Upper lobe of left lung (tissue), 6 donors: ENCODE measurements around the gene TSHZ2. TPM values are rescaled to one million over a fixed set of nuclear protein-coding genes. Genes with fewer than 3 reads are reported as not detected.

Experiments
- ATAC-seq, 2 donors: fragments of 200-7000 bp; cut with Tn5 transposase; one replicate each; pipeline ENCODE4 v1.9.1; 2022; ENCODE audit warnings: mild to moderate bottlenecking in 2 of 2, moderate library complexity in 2 of 2; ENCODE audit not compliant: low FRiP score in 2 of 2
- DNase-seq, 2 donors: peaks; one replicate each; pipeline ENCODE4 v3.0.0-alpha.2; 2019 to 2020
- H3K27ac ChIP-seq, 4 donors: fragments of 200-600 bp; sonication (generic); one replicate each; pipeline ENCODE4 v1.5.1; 2016 to 2019
- H3K27me3 ChIP-seq, 4 donors: fragments of 200-600 bp; sonication (generic); one replicate each; pipeline ENCODE4 v1.5.1; 2017 to 2019
- H3K36me3 ChIP-seq, 4 donors: fragments of 200-600 bp; sonication (generic); one replicate each; pipeline ENCODE4 v1.5.1; 2016 to 2019
- H3K4me1 ChIP-seq, 4 donors: fragments of 200-600 bp; sonication (generic); one replicate each; pipeline ENCODE4 v1.5.1; 2018 to 2019
- H3K4me3 ChIP-seq, 4 donors: fragments of 200-600 bp; sonication (generic); one replicate each; pipeline ENCODE4 v1.5.1; 2017 to 2019; ENCODE audit warnings: mild to moderate bottlenecking in 2 of 4, moderate library complexity in 1 of 4
- H3K9me3 ChIP-seq, 4 donors: fragments of 200-600 bp; sonication (generic); one replicate each; pipeline ENCODE4 v1.5.1; 2018 to 2019
- EP300 ChIP-seq, 4 donors: sonication (generic); formaldehyde crosslinking; IDR thresholded peaks; one replicate each; pipeline ENCODE4 v1.5.1; 2017; ENCODE audit warnings: antibody characterized with exemption in 4 of 4, control low read depth in 2 of 4
- POLR2A ChIP-seq, 4 donors: fragments of 450-650 bp; IDR thresholded peaks; one replicate each; pipeline ENCODE4 v1.5.1; 2016 to 2017; ENCODE audit warnings: antibody characterized with exemption in 4 of 4, mild to moderate bottlenecking in 2 of 4
- POLR2AphosphoS5 ChIP-seq, 2 donors: sonication (generic); formaldehyde crosslinking; IDR thresholded peaks; one replicate each; pipeline ENCODE4 v1.5.1; 2017; ENCODE audit warnings: antibody characterized with exemption in 2 of 2
- WGBS, 2 donors: methylation state at CpG; one replicate each; pipeline ENCODE4 v1.1.5; 2017 to 2018; 5-methylcytosine and 5-hydroxymethylcytosine counted together
- total RNA-seq, 6 donors: library from RNA; depleted of rRNA in 4 of 6; stranded (reverse); fragments of >200 nt in 4 of 6; gene quantifications; one replicate each; pipeline versions ENCODE4 v1.1.0 to v1.2.1, GENCODE V29; 2016 to 2021
- TF ChIP-seq, protein P1 (sequence below), 6 experiments: fragments of 450-650 bp in 4 of 6; fragments of 200-600 bp in 2 of 6; sonication (generic) in 2 of 6; IDR thresholded peaks; one replicate each; pipeline ENCODE4 v1.5.1; 2016 to 2019; ENCODE audit warnings: antibody characterized with exemption in 6 of 6
- donor health status: DM: no; HTN: no; CAD: no; lungs with moderate emphysema.
- donor health status: DM: no; HTN: yes; CAD: no; lungs with severe emphysema.

TSHZ2 gene
- total RNA-seq, 6 donors from 2014 or later: 1.8 to 10.0 (median 3.2) TPM

DNA sequence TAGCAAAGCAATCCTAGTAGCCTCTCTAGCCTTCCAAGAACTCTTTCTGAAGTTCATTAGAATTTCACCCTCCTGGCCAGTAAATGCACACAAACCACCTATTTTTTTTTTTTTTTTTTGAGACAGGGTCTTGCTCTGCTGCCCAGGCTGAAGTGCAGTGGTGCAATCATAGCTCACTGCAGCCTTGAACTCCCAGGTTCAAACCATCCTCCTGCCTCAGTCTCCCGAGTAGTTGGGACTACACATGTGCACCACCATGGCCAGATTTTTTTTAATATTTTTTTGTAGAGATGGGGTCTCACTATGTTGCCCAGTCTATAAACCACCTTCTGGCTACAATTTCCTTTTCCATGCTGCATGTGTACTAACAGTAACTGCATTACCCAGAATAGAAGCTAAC, 320.2 kb downstream of the TSHZ2 start:
- DNase-seq (no peak), ATAC-seq (no peak)
- 85 to 100% methylated on average over 1 of the region's 1 CpG for WGBS, 2 donors
- Histone ChIP-seq H3K27ac (no peak overlapping the region), H3K4me3 (no peak overlapping the region), H3K9me3 (no peaks in the 10 kb centered on the region), H3K27me3 (no peaks in the 10 kb centered on the region), H3K36me3 (no peaks in the 10 kb centered on the region), H3K4me1 (no peaks in the 10 kb centered on the region)
- TF ChIP-seq POLR2AphosphoS5 (IDR thresholded peaks at IDR 0.05) (no peak), EP300 (IDR thresholded peaks at IDR 0.05) (no peak)
- TF ChIP-seq, protein P1, sequence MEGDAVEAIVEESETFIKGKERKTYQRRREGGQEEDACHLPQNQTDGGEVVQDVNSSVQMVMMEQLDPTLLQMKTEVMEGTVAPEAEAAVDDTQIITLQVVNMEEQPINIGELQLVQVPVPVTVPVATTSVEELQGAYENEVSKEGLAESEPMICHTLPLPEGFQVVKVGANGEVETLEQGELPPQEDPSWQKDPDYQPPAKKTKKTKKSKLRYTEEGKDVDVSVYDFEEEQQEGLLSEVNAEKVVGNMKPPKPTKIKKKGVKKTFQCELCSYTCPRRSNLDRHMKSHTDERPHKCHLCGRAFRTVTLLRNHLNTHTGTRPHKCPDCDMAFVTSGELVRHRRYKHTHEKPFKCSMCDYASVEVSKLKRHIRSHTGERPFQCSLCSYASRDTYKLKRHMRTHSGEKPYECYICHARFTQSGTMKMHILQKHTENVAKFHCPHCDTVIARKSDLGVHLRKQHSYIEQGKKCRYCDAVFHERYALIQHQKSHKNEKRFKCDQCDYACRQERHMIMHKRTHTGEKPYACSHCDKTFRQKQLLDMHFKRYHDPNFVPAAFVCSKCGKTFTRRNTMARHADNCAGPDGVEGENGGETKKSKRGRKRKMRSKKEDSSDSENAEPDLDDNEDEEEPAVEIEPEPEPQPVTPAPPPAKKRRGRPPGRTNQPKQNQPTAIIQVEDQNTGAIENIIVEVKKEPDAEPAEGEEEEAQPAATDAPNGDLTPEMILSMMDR (IDR thresholded peaks at IDR 0.05): no peak

DNA sequence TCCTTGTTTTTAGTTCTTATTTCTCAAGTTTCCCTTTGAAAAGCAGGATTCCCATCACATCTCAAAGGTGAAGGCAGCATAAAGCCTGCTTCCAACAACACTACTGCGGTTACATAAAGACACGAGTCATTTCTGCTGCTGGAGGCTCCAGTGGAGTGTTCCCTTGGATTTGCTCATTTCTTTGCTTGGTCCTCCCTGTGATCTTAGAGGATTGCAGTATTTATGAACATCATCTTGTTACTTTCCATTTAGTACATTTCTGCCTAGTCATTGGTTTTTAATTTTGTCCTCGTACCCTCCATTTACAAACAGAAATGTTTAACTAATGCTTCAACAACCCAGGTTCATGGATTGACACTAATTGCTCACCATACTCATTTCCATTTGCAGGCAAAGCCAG, 322.6 kb downstream of the TSHZ2 start:
- H3K27ac ChIP-seq: no peak overlapping the region
- no peaks in the 10 kb centered on the region for H3K27me3 ChIP-seq
- ATAC-seq (no peak), DNase-seq (no peak)
- H3K9me3 ChIP-seq: no peaks in the 10 kb centered on the region
- no peaks in the 10 kb centered on the region for H3K36me3 ChIP-seq
- no peak overlapping the region for H3K4me3 ChIP-seq
- no peak for TF ChIP-seq EP300 (IDR thresholded peaks at IDR 0.05)
- no peak for TF ChIP-seq POLR2A (IDR thresholded peaks at IDR 0.05)
- TF ChIP-seq, protein P1 (IDR thresholded peaks at IDR 0.05): no peak
- no peak for TF ChIP-seq POLR2AphosphoS5 (IDR thresholded peaks at IDR 0.05)
- WGBS, 2 donors: 87 to 94% methylated on average over 3 of the region's 3 CpGs
- no peaks in the 10 kb centered on the region for H3K4me1 ChIP-seq

DNA sequence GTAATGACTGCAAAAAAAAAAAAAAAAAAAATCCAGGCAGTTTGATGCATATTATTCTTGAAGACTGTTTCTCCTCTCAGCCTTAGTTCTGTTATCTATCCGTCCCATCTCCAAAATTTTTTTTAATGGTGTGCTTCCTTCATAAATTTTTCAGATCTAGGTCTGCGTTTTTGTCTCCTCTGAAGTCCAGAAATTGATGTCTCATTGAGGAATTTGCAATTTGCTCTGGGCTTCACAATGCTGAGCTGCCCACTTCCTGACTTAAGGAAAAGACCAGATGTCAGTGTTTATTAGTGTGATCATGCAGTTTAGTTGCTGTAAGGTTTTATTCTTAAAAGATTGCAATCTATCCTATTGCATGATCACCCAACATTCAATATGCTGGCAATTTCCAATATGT, 323.9 kb downstream of the TSHZ2 start:
- Histone ChIP-seq H3K4me3 (no peak overlapping the region), H3K27ac (no peak overlapping the region), H3K9me3 (no peaks in the 10 kb centered on the region), H3K4me1 (no peaks in the 10 kb centered on the region), H3K27me3 (no peaks in the 10 kb centered on the region), H3K36me3 (no peaks in the 10 kb centered on the region)
- TF ChIP-seq, protein P1 (IDR thresholded peaks at IDR 0.05): no peak
- no peak for TF ChIP-seq POLR2AphosphoS5 (IDR thresholded peaks at IDR 0.05)
- no peak for TF ChIP-seq POLR2A (IDR thresholded peaks at IDR 0.05)
- TF ChIP-seq EP300 (IDR thresholded peaks at IDR 0.05): no peak
- no peak for ATAC-seq
- 61 to 65% methylated on average over 2 of the region's 2 CpGs for WGBS, 2 donors
- no peak for DNase-seq

DNA sequence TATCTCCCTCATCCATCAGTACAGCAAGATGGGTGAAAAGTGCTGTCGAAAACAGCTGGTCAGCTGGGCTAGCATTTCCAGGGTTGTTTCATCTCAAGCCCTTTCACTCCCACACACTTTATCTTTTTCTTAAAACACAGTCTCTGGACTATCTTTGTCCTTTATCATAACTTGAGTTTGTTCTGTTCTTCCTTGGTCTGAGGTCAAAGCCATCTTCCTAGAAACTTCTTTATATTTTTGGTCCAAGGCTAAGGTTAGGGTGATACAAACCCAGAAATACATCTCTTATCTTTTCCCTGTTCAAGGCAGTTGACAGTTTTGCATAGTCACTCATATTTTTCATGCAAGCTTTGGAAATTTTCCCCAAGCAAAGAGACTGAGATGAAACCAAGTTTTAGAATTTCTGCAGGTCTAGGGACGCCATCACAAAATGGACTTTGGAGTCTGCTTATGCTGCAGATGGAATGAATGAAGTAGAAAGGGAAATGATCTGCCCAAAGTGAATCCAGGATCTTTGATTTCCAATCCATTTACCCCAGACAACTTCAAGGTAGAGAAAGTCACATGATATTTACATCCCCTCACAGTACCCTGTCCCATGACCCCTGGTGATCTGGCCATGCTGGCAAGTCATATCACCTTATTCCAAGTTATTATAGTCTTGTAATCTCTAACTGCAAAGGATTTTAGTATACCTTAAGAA, 324.4 kb downstream of the TSHZ2 start:
- Histone ChIP-seq H3K4me1 (no peaks in the 10 kb centered on the region), H3K27me3 (no peaks in the 10 kb centered on the region), H3K4me3 (no peak overlapping the region), H3K9me3 (no peaks in the 10 kb centered on the region), H3K27ac (no peak overlapping the region), H3K36me3 (no peaks in the 10 kb centered on the region)
- 90 to 95% methylated on average over 2 of the region's 2 CpGs for WGBS, 2 donors
- no peak for TF ChIP-seq POLR2A (IDR thresholded peaks at IDR 0.05)
- DNase-seq (no peak), ATAC-seq (no peak)

DNA sequence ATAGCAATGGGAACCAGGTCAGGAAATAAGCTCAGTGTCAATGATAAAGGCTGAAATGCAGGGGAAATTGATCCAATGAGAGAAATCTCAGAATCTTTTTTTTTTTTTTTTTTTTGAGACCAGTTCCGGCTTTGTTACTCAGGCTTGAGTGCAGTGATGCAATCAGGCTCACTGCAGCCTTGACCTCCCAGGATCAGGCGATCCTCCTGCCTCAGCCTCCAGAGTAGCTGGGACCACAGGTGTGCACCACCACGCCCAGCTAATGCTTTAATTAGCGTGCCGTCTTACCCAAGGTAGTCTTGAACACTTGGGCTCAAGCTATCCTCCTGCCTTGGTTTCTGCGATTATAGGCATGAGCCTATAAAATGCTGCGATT, 325.0 kb downstream of the TSHZ2 start:
- H3K9me3 ChIP-seq: no peaks in the 10 kb centered on the region
- DNase-seq (no peak), ATAC-seq (no peak)
- H3K4me1 ChIP-seq: no peaks in the 10 kb centered on the region
- H3K27me3 ChIP-seq: no peaks in the 10 kb centered on the region
- H3K4me3 ChIP-seq: no peak overlapping the region
- no peaks in the 10 kb centered on the region for H3K36me3 ChIP-seq
- WGBS, 2 donors: 97 to 99% methylated on average over 7 of the region's 7 CpGs
- TF ChIP-seq EP300 (IDR thresholded peaks at IDR 0.05) (no peak), POLR2A (IDR thresholded peaks at IDR 0.05) (no peak), POLR2AphosphoS5 (IDR thresholded peaks at IDR 0.05) (no peak)
- TF ChIP-seq, protein P1 (IDR thresholded peaks at IDR 0.05): no peak
- no peak overlapping the region for H3K27ac ChIP-seq
